Eye (tissue), 1 donor: Measurements from ENCODE around the gene TJP1.
A peak's percentile ranks its signal among the peaks of the same experiment; 100 is the strongest.
"Not testable (repeated sequence)": the region's sequence is repeated elsewhere in the genome, so short reads cannot be mapped to it uniquely, and the experiment has no call there.

Experiments used
- DNase-seq: peaks from one replicate; pipeline ENCODE4 v3.0.0-alpha.2; 2015

TJP1 gene

DNA sequence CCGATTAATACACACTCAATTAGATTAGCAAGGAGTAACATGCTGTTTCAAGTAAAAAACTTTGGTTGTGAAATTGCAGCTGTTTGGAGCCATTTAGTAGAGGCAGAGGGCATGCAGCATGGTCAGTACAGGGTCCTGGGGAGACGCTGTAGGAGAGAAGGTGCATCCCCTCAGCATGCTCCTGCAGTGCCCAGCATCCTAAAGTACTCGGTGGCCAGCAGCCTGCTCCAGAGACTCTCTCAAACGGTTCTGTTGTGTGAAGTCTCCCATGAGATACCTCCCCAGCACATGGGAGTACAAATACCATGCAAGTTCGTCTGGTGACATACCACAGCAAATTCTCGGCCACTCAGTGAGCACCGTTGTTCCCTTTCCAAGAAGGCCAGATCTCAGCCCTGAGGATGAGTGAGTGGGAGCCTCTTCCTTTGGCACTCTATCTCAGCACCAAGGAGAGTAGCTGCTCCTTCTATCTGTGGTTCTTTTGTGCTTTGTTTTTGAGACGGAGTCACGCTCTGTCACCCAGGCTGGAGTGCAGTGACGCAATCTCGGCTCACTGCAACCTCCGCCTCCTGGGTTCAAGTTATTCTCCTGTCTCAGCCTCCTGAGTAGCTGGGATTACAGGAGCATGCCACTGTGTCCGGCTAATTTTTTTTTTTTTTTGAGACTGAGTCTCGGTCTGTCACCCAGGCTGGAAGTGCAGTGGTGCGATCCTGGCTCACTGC is 72.7 kb downstream of the TJP1 start:
- no peak for DNase-seq

- DNase-seq: peak; percentile 47
Measured at GRCh38 chr15:29747837-29748417, 74.3 kb downstream of the TJP1 start.

- DNase-seq: no peak
Measured at GRCh38 chr15:29743475-29743874, 78.8 kb downstream of the TJP1 start.

DNA sequence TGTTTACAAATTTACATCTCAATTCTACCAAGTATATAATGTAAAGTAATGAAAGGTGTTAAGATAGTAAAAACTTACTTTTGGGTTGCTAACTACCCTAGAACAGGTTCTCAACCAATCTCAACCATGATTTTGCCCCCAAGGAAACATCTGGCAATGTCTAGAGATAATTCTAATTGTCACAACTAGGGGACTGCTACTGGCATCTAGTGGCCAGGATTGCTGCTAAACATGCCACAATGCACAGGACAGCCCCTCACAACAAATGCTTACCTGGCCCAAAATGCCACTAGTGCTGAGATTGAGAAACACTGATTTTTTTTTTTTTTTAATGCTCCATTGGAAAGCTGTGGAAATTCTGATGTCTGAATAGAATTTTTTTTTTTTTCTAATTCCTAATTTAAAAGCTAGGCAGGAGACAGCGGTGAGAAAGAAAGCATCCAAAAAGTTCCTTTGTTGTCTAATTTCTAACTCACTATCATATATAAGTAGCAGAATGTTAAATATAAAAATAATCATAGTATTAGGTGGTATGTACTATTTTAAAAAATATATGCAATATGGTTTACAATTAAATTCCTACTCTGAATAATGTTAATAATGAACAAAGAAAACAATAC is 81.5 kb downstream of the TJP1 start:
- peak; percentile 12 for DNase-seq

DNA sequence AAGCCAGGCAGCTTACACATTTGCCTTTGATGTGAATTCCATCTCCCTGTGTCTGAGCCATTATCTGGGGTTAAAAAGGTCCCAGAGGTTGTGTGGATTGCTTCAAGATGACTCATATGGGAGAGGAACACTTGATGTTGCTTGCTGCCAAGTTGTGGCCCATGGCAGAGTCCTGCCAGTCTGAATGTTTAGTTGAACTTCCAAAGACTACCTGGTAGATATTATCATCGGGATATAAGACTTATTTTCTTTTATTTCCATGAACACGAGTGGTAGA is 85.6 kb downstream of the TJP1 start:
- DNase-seq: no peak

GRCh38 chr15:29736012-29736743 is 86.1 kb downstream of the TJP1 start:
- DNase-seq: no peak

DNA sequence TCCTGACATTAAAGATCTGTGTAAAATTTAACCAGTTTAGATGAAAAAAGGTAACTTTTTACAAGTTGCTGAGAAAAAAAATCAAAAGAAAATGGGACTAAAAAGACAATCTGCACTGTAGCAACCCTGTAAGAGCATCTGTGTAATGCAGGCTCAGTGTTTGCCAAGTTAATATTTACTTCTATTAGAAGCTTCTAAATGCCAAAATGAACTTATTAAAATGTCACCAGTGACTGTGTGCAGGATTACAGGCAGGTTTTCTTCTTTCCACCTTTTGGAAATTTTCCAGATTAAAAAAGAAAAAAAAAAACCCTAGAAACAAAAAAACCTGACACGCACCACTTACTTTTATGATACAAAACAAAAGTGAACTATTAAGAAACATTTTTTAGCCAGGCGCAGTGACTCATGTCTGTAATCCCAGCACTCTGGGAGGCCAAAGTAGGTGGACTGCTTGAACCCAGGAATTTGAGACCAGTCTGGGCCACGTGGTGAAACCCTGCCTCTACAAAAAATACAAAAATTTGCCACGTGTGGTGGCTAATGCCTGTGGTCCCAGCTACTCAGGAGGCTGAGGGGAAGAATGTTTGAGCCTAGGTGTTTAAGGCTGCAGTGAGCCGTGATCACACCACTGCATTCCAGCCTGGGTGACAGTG is 87.2 kb downstream of the TJP1 start:
- no peak for DNase-seq

DNA sequence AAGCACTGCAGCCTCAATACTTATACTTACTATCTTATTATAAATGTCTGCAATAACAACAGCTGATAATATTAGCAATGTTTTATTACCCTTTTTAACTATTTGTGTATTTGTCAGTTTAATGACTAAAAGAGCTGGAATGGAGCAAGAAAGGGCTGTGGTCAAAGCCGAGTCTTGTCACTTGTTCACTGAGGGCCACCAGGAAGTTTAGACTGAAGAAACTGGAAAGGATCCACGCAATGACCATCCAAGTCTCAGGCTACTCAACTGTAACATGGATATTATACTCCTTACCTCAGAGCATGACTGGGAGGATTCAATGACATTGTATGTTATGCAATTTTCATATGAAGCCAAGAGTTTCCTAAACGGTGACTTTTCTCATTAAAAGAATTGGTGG is 90.4 kb downstream of the TJP1 start:
- no peak for DNase-seq

DNA sequence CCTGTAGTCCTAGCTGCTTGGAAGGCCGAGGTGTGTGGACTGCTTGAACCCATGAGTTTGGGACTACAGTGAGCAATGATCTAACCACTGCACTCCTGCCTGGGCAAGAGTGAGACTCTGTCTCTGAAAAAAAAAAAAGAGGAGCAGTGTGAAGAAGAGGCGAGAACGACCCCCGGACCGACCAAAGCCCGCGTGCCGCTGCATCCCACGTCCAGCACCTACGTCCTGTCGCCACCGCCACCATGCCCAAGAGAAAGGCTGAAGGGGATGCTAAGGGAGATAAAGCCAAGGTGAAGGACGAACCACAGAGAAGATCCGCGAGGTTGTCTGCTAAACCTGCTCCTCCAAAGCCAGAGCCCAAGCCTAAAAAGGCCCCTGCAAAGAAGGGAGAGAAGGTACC is 91.8 kb downstream of the TJP1 start:
- not testable (repeated sequence) for DNase-seq

DNA sequence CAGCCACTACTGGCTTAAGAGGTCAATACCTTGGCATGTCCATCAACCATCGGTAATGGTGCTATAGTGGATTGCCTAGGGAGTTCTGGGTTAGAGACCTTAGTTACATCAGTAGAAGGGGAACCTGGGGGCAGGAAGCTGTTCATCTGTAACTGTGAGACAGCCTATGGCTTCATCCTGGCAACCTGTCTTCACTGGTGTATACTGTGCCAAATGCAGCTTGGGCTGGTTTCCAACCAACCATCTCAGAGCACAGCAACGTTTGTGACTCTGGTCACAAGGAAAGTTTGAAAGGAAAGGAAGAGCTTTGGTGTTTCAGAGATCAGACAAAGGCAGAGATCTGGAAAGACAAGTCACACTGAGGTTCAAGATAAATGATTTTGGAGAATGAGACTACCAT is 93.8 kb downstream of the TJP1 start:
- DNase-seq: no peak

- no peak for DNase-seq
Measured at GRCh38 chr15:29727871-29728270, 94.4 kb downstream of the TJP1 start.

- DNase-seq: no peak
Measured at GRCh38 chr15:29726553-29726952, 95.7 kb downstream of the TJP1 start.

DNA sequence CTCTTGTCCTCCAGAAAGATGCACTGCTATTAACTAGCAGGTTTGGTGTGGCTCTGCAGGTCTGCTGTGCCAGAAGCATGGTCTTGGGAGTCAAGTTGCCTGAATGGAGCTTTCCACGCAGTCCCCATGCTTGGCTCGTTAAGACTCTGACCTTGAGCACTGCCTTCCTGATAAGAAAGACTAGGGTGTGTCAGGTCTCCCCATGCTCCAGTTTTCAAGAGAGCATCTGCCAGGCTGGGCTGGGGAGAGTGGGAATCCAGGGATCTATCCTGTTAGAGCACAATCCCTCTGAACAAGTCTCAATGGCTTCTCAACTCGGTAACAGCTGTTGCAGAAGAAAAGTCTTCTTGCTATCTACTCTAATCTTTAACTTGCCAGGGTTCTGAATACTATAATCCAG is 98.2 kb downstream of the TJP1 start:
- no peak for DNase-seq

- DNase-seq: no peak
Measured at GRCh38 chr15:29713784-29714183, 108.5 kb downstream of the TJP1 start.

DNA sequence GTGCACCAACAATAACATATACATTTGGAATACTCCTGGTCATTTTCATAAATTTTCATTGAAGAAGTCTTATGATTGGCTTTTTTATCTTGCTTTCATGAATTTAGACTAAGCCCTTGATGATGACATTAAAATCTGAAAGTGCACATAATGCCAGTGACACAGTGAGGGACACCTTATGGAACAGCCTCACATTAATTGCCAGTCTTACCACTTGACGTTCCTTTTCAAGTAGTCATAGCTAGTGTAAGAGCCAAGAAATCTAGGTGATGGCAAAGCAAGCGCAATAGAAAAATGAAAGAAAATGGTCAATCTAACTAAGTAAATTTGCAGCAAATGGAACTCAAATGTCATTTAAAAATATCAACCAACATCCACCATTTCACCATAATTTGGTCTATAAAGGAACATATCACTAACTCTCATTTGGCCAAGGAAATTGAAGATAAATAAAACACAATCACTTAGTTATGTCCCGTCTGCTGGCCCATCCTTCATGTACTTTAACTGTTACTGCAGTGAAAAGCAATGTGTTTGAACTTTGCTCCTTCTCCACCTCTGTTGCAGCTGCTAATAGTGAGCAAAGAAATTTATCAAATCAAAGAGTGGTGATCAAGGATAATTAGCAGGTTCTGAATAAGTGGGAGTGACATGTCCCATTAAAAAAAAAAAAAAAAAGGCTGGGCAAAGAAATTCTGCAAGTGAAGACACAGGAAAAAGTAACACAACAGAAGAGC is 110.0 kb downstream of the TJP1 start:
- no peak for DNase-seq

DNA sequence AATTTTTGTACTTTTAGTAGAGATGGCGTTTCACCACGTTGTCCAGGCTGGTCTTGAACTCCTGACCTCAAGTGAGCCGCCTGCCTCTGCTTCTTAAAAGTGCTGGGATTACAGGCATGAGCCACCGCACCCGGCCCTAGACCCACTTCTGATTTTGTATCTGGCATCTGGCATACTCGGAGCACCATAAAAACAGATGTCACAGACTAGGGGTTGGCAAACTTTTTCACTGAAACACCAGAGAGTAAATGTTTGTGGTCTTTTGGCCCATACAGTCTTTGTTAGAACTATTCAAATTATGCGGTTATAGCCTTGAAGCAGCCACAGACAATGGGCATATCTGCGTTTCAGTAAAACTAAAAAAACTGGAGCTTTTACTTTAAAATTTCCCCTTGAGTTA is 110.7 kb downstream of the TJP1 start:
- no peak for DNase-seq

- no peak for DNase-seq
Measured at GRCh38 chr15:29708519-29708918, 113.7 kb downstream of the TJP1 start.

DNA sequence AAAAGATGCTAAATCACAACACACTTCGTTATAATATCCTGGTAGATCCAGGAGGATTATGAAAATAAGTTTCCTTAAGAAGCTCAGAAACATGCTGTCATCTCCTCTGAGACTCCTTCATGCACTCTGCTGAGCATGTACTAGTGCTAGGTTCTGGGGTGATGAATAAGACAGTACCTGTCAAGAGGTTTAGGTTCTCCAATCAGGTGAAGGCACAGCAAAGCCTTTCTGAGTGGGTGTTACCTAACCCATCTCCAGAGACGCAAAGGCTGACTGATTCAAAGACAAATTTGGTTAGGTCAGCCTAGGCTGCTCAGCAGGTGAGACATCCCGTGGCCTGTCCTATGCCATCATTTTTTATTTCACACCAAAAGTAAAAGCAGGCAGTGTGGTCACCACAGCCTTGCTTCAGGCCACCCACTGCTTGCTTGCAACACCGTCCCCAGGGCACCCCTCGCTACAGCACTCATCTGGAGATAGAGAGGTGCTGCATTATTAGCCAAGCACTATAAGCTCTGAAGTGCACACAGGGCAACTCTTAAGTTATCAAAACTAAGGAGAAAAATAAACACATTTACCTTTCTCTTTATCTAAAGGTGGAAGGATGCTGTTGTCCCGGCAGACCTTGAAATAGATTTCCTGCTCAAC is 117.2 kb downstream of the TJP1 start:
- no peak for DNase-seq

- no peak for DNase-seq
Measured at GRCh38 chr15:29701151-29701550, 121.1 kb downstream of the TJP1 start.

DNA sequence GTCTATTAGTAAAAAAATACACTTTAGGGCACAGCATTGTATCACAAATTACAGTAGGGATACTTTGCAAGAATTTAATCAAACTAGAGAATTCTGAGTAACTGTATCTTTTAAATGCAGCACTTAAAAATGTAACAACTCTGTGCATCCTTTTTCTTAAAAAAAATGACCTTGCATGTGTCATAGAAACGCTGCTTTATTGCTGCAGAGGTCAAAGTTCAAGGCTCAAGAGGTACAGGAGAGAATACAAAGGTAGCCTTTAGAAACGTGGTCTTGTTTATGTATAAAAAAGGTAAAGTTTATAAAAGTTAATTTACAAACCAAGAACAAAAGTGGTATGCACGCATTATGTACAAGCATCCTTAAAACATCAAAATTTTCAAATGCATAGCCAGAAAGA is 122.0 kb downstream of the TJP1 start:
- no peak for DNase-seq

DNA sequence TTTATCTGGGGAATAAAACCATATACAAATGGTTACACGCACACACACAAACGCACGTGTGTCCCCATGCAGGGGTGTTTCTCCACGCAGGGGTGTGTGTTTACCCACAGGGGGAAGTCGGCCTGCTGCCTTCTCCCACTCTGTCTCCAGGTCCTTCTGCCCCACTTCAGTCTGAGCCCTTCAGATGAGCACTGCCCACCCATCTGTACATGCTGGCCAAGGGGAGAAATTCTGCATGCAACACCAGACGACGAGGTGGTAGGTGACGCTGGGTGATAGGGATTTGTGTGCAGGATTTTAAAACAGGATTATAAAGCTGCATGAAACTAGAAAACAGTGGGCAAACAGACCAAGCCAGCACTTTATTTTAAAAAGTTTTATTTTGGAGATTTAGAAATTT is 122.5 kb downstream of the TJP1 start:
- DNase-seq: no peak

DNA sequence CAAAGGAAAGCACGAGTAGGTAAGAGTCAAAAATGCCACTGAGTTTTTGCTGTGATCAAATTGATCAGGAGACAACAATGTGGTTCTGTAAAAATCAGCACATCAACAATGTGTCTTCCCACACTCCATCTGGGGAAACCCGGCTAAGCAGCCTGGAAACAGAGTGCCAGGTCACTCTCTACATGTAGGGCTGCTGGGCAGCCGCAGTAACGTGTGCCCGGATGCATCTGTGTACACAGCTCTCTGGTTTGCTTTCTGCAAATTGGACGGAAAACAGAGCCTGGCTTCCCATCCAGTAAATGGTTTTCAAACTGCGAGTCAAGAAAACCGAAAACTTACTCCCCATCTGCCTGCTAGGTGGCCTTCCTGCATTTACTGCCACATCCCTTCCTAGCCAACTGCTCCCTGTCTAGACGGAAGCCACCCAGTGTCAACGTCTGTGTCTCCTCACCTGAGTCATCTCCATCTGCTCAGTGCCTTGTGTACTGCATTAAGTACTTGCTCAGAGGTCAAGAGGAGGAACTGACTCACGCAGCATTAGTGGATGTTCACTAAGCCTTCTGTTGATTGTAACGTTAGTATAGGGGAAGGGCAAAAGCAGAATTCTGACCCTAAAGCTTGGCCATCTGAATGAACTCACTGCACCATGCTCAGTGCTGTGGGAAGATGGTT is 124.1 kb downstream of the TJP1 start:
- no peak for DNase-seq
